HepG2 (cell line): ENCODE data around the gene RASGRP1. TPM values are rescaled to one million over a fixed set of nuclear protein-coding genes. Genes with fewer than 3 reads are reported as not detected.

Experiments
- ATAC-seq: fragments of 200-7000 bp; cut with Tn5 transposase; 3 replicates; pipeline ENCODE4 v1.9.1; 2020; ENCODE audit warnings: mild to moderate bottlenecking, moderate library complexity
- BruUV-seq: library from RNA; stranded (reverse); fragments of 400-500 nt; replicated peaks from 2 replicates; lab custom pipeline; 2021; lab: Mats Ljungman, UMichigan
- CTCF ChIA-PET: fragments of 300-600 bp; formaldehyde crosslinking; extraction: SDS; loops from one replicate; lab custom pipeline; 2021; ENCODE audit warnings: low total read pairs, inconsistent platforms, low intra/inter-chr PET ratio; lab: Yijun Ruan, JAX
- POLR2A ChIA-PET: fragments of 350-600 bp; sonication (Branson Sonifier 250); formaldehyde crosslinking; loops from one replicate; lab custom pipeline; 2020; ENCODE audit warnings: antibody characterized with exemption, inconsistent platforms; lab: Yijun Ruan, JAX
- DNase-seq: peaks from one replicate; pipeline ENCODE4 v3.0.0-alpha.2; 2015; ENCODE audit warnings: low spot score
- FAIRE-seq: peaks from 3 replicates; lab custom pipeline; 2011; peaks lifted over from hg19 to GRCh38; lab: Jason Lieb, UNC
- H2AFZ ChIP-seq: one replicate; pipeline ENCODE4 v1.6.1; 2011; ENCODE audit warnings: low read length, inconsistent platforms
- H3K27ac ChIP-seq: fragments of 300-600 bp; 3 replicates; pipeline ENCODE4 v1.8.0; 2011; ENCODE audit warnings: mixed run types, mild to moderate bottlenecking, mixed read lengths, low read length, inconsistent platforms; ENCODE audit not compliant: insufficient read depth; ENCODE audit errors: extremely low read length
- H3K27me3 ChIP-seq, 2 experiments: fragments of 200-600 bp in 1 of 2; 2 replicates in 1 of 2; 3 replicates in 1 of 2; pipeline versions ENCODE4 v1.6.0 to v1.8.0; 2011; ENCODE audit warnings: low read length in 2 of 2, mild to moderate bottlenecking in 2 of 2, moderate library complexity in 2 of 2, inconsistent platforms in 1 of 2; ENCODE audit not compliant: insufficient read depth in 2 of 2, control insufficient read depth in 1 of 2
- H3K36me3 ChIP-seq, 2 experiments: fragments of 200-600 bp in 1 of 2; replicated peaks in 1 of 2; 2 replicates in 1 of 2; 3 replicates in 1 of 2; pipeline versions ENCODE4 v1.5.1 to v1.8.0; 2011; ENCODE audit warnings: low read length in 2 of 2, inconsistent platforms in 1 of 2; ENCODE audit not compliant: insufficient read depth in 2 of 2, control insufficient read depth in 1 of 2
- H3K4me1 ChIP-seq: 2 replicates; pipeline ENCODE4 v1.5.1; 2012; ENCODE audit warnings: low read length, inconsistent platforms; ENCODE audit not compliant: insufficient read depth
- H3K4me2 ChIP-seq: 2 replicates; pipeline ENCODE4 v1.6.0; 2011; ENCODE audit warnings: low read depth, low read length, inconsistent platforms
- H3K4me3 ChIP-seq, 3 experiments: fragments of 200-600 bp in 1 of 3; sonication (generic), shearing (Covaris generic) in 1 of 3; replicated peaks in 1 of 3; 2 replicates each; pipeline ENCODE4 v1.5.1; 2011 to 2016; ENCODE audit warnings: low read length in 3 of 3, inconsistent platforms in 2 of 3, low read depth in 2 of 3, mild to moderate bottlenecking in 2 of 3, control low read depth in 1 of 3, mixed read lengths in 1 of 3; ENCODE audit not compliant: insufficient read depth in 1 of 3
- H3K79me2 ChIP-seq: one replicate; pipeline ENCODE4 v1.6.1; 2011; ENCODE audit warnings: low read length, inconsistent platforms; ENCODE audit not compliant: insufficient read depth
- H3K9ac ChIP-seq: 2 replicates; pipeline ENCODE4 v1.6.0; 2011; ENCODE audit warnings: mild to moderate bottlenecking, low read depth, low read length, inconsistent platforms; ENCODE audit not compliant: insufficient read depth
- H3K9me3 ChIP-seq: 2 replicates; pipeline ENCODE4 v1.5.1; 2012; ENCODE audit warnings: mild to moderate bottlenecking, low read length
- H4K20me1 ChIP-seq: 2 replicates; pipeline ENCODE4 v1.6.0; 2011; ENCODE audit warnings: inconsistent platforms, mild to moderate bottlenecking, low read length, moderate library complexity; ENCODE audit not compliant: insufficient read depth
- HMG20A ChIP-seq: IDR thresholded peaks from 2 replicates; pipeline ENCODE4 v1.6.1; 2016; ENCODE audit warnings: borderline replicate concordance
- JARID2 ChIP-seq: sonication (generic); formaldehyde crosslinking; IDR thresholded peaks from 2 replicates; pipeline ENCODE4 v1.8.1; 2023; ENCODE audit warnings: missing genetic modification reagents, inconsistent platforms; ENCODE audit not compliant: insufficient replicate concordance
- MAFF ChIP-seq: IDR thresholded peaks from 2 replicates; pipeline ENCODE4 v1.6.1; 2011; ENCODE audit warnings: low read depth, low read length, improper control_type of control experiment
- MED1 ChIP-seq: sonication (generic); formaldehyde crosslinking; IDR thresholded peaks from 2 replicates; pipeline ENCODE4 v1.4.0; 2020; ENCODE audit warnings: missing genetic modification reagents
- REXO4 ChIP-seq: sonication (generic); formaldehyde crosslinking; IDR thresholded peaks from 2 replicates; pipeline ENCODE4 v1.8.0; 2022; ENCODE audit warnings: missing genetic modification reagents, mild to moderate bottlenecking, borderline replicate concordance
- YEATS2 ChIP-seq: sonication (generic); formaldehyde crosslinking; IDR thresholded peaks from 2 replicates; pipeline ENCODE4 v1.4.0; 2020; ENCODE audit warnings: missing genetic modification reagents, borderline replicate concordance
- ZBTB3 ChIP-seq: sonication (generic); formaldehyde crosslinking; IDR thresholded peaks from 2 replicates; pipeline ENCODE4 v1.4.0; 2020; ENCODE audit warnings: low read depth, mild to moderate bottlenecking, moderate library complexity, missing genetic modification reagents, borderline replicate concordance
- ZNF143 ChIP-seq: sonication (generic); formaldehyde crosslinking; IDR thresholded peaks from 2 replicates; pipeline ENCODE4 v1.4.0; 2020; ENCODE audit warnings: missing genetic modification reagents
- ZNF337 ChIP-seq: sonication (generic); formaldehyde crosslinking; IDR thresholded peaks from 2 replicates; pipeline ENCODE4 v1.5.1; 2020; ENCODE audit warnings: missing genetic modification reagents, low read depth, mild to moderate bottlenecking, borderline replicate concordance
- ZNF34 ChIP-seq: sonication (generic); formaldehyde crosslinking; IDR thresholded peaks from 2 replicates; pipeline ENCODE4 v1.4.0; 2020; ENCODE audit warnings: mild to moderate bottlenecking, missing genetic modification reagents, borderline replicate concordance
- WGBS: methylation state at CpG from one replicate; pipeline ENCODE4 v1.1.6; 2017; ENCODE audit warnings: low lambda C conversion rate; 5-methylcytosine and 5-hydroxymethylcytosine counted together
- in situ Hi-C: cut with HindIII; loops from 2 replicates; pipeline ENCODE4 v1.10.0; 2017; ENCODE audit warnings: low pct_unique_long_range_greater_than_20kb; ENCODE audit not compliant: extremely low pct_ligation_motif_present
- intact Hi-C: fragments of 100-400 bp; cut with micrococcal nuclease; formaldehyde crosslinking; loops from one replicate; pipeline ENCODE4 v1.10.0; 2022; ENCODE audit not compliant: unreplicated experiment
- polyA plus RNA-seq, 8 experiments: library from polyadenylated mRNA; depleted of rRNA in 3 of 8; stranded (reverse) in 7 of 8; unstranded in 1 of 8; fragments of >200 nt; fragmentation: Illumina TruSeq in 4 of 8; extraction: Trizol in 4 of 8; gene quantifications; 2 replicates each; pipeline versions ENCODE4 v1.2.1 to v1.2.3, GENCODE V29; 2011 to 2016; ENCODE audit warnings: low read depth in 4 of 8, missing spikeins in 1 of 8, mixed read lengths in 1 of 8; ENCODE audit not compliant: insufficient read depth in 1 of 8
- total RNA-seq, 5 experiments: library from RNA; depleted of rRNA; stranded (reverse); fragments of >200 nt; fragmentation: Illumina TruSeq; extraction: Trizol; gene quantifications; 2 replicates each; pipeline ENCODE4 v1.2.3, GENCODE V29; 2016; ENCODE audit warnings: low read depth in 1 of 5
- TF ChIP-seq, protein P1 (sequence below): sonication (generic); formaldehyde crosslinking; IDR thresholded peaks from 2 replicates; pipeline ENCODE4 v1.4.0; 2020; ENCODE audit warnings: mild to moderate bottlenecking, missing genetic modification reagents
- TF ChIP-seq, protein P2 (sequence below): sonication (generic); formaldehyde crosslinking; IDR thresholded peaks from 2 replicates; pipeline ENCODE4 v1.5.0; 2020; ENCODE audit warnings: missing genetic modification reagents
- TF ChIP-seq, protein P3 (sequence below): IDR thresholded peaks from 2 replicates; pipeline ENCODE4 v1.6.1; 2018; ENCODE audit warnings: missing genetic modification reagents
- TF ChIP-seq, protein P4 (sequence below): sonication (generic); formaldehyde crosslinking; IDR thresholded peaks from 2 replicates; pipeline ENCODE4 v1.9.0; 2021; ENCODE audit warnings: missing genetic modification reagents, borderline replicate concordance

The RASGRP1 gene
- total and polyA plus RNA-seq, 2 of the 13 experiments (the other 11 are each of a cell fraction or from before 2014, with no cell fraction given): 0.07 TPM; not detected in 1

GRCh38 chr15:38555686-38556334, 8.8 kb downstream of the RASGRP1 start:
- ATAC-seq (no peak), DNase-seq (no peak), FAIRE-seq (no peak)
- no peak overlapping the region for H3K4me2 ChIP-seq
- peaks cover 0 to 7% of the 10 kb centered on the region in 2 experiments; a peak in 2 of 5 replicates for H3K27me3 ChIP-seq
- H3K4me3 ChIP-seq: no peak overlapping the region
- intact Hi-C loops (no loop called here), in situ Hi-C loops (no loop called here)
- 20% methylated on average over 5 of the region's 5 CpGs for WGBS
- H3K36me3 ChIP-seq: no peaks in the 10 kb centered on the region
- no peak overlapping the region for H2AFZ ChIP-seq
- no TSS peak for BruUV-seq
- ChIA-PET POLR2A (no interaction called here), CTCF (no interaction called here)
- no peaks in the 10 kb centered on the region for H3K4me1 ChIP-seq
- no peaks in the 10 kb centered on the region for H3K9me3 ChIP-seq
- no peaks in the 10 kb centered on the region for H4K20me1 ChIP-seq
- no peak overlapping the region for H3K27ac ChIP-seq
- H3K9ac ChIP-seq: no peak overlapping the region
- H3K79me2 ChIP-seq: no peaks in the 10 kb centered on the region
- no peak for TF ChIP-seq REXO4 (CRISPR knock-in tag)
- no peak for TF ChIP-seq ZBTB3
- TF ChIP-seq, protein P1, sequence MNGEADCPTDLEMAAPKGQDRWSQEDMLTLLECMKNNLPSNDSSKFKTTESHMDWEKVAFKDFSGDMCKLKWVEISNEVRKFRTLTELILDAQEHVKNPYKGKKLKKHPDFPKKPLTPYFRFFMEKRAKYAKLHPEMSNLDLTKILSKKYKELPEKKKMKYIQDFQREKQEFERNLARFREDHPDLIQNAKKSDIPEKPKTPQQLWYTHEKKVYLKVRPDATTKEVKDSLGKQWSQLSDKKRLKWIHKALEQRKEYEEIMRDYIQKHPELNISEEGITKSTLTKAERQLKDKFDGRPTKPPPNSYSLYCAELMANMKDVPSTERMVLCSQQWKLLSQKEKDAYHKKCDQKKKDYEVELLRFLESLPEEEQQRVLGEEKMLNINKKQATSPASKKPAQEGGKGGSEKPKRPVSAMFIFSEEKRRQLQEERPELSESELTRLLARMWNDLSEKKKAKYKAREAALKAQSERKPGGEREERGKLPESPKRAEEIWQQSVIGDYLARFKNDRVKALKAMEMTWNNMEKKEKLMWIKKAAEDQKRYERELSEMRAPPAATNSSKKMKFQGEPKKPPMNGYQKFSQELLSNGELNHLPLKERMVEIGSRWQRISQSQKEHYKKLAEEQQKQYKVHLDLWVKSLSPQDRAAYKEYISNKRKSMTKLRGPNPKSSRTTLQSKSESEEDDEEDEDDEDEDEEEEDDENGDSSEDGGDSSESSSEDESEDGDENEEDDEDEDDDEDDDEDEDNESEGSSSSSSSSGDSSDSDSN (CRISPR knock-in tag): no peak
- no peak for TF ChIP-seq ZNF143
- no peak for TF ChIP-seq YEATS2 (CRISPR knock-in tag)
- no peak for TF ChIP-seq ZNF34 (CRISPR knock-in tag)
- TF ChIP-seq, protein P2, sequence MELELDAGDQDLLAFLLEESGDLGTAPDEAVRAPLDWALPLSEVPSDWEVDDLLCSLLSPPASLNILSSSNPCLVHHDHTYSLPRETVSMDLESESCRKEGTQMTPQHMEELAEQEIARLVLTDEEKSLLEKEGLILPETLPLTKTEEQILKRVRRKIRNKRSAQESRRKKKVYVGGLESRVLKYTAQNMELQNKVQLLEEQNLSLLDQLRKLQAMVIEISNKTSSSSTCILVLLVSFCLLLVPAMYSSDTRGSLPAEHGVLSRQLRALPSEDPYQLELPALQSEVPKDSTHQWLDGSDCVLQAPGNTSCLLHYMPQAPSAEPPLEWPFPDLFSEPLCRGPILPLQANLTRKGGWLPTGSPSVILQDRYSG (CRISPR knock-in tag): no peak
- no peak for TF ChIP-seq ZNF337 (CRISPR knock-in tag)
- no peak for TF ChIP-seq HMG20A
- TF ChIP-seq, protein P3, sequence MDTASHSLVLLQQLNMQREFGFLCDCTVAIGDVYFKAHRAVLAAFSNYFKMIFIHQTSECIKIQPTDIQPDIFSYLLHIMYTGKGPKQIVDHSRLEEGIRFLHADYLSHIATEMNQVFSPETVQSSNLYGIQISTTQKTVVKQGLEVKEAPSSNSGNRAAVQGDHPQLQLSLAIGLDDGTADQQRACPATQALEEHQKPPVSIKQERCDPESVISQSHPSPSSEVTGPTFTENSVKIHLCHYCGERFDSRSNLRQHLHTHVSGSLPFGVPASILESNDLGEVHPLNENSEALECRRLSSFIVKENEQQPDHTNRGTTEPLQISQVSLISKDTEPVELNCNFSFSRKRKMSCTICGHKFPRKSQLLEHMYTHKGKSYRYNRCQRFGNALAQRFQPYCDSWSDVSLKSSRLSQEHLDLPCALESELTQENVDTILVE (CRISPR knock-in tag): no peak
- TF ChIP-seq MAFF: no peak
- TF ChIP-seq, protein P4, sequence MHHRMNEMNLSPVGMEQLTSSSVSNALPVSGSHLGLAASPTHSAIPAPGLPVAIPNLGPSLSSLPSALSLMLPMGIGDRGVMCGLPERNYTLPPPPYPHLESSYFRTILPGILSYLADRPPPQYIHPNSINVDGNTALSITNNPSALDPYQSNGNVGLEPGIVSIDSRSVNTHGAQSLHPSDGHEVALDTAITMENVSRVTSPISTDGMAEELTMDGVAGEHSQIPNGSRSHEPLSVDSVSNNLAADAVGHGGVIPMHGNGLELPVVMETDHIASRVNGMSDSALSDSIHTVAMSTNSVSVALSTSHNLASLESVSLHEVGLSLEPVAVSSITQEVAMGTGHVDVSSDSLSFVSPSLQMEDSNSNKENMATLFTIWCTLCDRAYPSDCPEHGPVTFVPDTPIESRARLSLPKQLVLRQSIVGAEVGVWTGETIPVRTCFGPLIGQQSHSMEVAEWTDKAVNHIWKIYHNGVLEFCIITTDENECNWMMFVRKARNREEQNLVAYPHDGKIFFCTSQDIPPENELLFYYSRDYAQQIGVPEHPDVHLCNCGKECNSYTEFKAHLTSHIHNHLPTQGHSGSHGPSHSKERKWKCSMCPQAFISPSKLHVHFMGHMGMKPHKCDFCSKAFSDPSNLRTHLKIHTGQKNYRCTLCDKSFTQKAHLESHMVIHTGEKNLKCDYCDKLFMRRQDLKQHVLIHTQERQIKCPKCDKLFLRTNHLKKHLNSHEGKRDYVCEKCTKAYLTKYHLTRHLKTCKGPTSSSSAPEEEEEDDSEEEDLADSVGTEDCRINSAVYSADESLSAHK (CRISPR knock-in tag): no peak
- TF ChIP-seq MED1 (CRISPR knock-in tag): no peak
- TF ChIP-seq JARID2 (CRISPR knock-in tag): no peak
